COR-L47 (cell line): ENCODE measurements around the gene IGF2.

Source experiments
- DNase-seq: peaks from one replicate; lab custom pipeline; 2025; lab: John Stamatoyannopoulos, UW

The IGF2 gene

DNA sequence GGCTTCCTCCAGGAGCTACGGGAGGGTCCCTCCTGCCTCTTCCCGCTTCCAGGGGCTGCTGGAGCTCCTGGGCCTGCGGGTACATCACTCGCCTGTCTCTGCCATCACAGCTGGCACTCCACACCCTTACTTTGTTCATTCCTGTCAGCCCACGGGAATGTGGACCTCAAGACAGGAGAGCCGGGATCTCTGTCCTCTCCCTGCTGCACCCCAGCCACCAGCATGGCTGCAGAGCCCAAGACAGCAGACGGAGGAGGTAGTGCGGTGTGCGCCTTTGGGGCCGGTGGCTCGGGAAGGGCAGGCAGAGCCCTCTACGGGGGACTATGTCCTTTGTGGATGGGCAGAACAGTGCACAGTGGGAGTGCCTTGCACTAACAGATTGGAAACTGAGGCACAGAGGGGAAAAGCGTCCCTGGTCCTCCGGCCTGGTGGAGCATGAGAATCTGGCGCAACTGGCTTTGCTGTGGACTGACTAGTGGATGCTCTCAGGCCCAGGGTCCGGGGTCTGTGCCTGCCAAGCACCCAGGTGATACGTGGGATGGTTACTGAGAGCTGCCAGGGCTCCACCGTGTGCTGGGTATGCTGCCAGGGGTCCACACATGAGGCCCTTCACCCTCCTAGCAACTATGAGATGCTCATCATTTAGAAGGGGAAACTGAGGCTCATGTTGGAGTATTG, 47.3 kb downstream of the IGF2 start:
- no peak for DNase-seq

DNA sequence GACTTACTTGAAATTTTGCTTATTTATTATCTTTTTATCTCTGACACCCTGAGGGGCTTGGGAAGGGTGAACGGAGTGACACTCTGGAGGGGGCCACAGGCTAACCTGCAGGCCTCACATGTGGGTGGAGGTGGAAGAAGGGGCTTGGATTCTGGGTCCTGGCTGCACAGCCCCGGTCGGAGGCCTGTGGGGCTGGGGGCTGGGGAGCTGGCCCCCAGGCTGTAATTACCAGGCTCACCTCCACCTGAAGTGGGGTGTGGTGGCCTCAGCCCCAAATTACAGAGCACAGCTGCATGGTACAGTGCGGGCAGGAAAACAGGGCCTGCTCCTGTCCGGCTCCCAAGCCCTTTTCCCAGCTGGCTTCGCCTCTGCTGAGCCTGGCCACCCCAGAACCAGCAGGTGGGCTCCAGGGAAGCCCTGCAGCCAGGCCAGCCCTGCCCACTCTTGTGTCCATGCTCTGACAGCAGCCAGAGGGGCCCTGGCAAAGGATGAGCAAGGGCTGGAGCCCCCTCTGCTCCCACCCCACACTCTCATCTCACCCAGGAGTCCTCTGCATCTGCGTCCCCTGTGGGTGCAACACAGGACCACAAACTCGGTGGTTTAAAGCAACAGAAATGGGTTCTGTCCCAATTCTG, 48.0 kb downstream of the IGF2 start:
- DNase-seq: no peak

DNA sequence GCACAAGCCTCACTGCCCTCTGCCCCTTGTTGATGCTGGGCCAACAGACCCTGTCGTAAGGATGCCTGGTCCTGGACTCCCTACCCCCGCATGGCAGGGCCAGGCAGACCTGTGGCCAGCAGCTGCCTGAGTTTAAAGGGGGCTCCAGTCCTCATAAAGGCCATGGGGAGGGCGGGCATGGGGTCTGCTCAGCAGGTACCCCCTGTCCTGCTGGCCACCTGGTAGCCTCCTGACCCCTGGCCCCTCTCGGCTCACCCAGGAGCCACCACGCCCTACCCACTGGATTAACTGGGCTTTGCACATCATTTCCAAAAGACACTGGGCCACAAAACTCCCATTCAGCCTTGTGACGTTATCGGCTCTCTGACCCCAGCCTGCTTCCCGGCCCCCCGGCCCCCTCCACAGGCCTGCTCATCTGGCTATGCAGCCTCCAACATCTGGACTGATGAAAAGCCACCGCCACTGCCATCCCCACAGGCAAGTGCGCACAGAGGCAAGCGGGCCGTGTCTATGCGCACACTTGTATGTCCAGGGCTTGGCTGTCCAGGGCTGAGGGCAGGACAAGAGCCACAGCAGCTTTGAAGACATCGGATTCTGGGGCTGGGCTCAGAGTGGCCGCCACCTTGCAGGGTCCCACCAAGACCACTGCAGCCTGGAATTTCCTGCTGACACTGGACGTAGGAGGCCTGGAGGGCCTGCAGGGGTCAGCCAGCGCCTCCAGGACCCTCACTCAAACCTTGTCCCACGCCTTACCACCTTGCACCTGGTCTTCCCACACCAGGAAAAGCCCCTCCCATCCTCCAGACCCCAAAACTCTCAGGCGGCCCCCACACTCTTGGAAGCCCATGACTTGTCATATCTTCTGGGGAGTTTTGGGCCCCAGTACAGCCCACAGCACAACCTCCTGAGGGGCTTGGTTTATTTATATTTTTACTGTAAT, 48.7 kb downstream of the IGF2 start:
- DNase-seq: no peak

DNA sequence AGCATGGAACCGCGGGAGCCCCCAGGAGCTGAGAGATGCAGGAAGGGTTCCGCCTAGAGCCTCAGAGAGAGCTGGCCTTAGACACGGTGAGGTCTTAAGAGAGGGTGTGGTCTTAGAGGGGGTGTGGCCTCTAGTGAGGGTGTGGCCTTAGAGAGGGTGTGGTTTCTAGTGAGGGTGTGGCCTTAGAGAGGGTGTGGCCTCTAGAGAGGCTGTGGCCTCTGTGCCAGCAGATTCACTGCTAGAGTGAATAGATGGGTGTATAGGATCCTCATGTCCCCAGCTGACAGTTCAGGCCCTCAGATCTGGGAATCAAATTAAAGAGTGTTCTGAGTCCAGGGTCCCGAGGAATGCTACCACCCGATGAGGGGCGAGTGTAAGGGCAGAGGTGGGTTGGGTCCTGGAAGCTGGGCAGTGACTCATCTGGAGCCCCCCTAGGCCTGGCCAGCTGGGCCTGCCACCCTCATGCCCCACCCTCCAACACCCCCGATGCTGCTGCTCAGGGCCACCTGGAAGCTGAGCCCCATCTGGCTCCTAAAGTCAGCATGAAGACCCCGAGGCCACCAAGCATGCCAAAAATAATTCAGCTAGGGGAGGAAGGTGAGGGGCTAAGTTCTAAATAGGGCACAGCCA, 49.5 kb downstream of the IGF2 start:
- DNase-seq: peak; percentile 4

DNA sequence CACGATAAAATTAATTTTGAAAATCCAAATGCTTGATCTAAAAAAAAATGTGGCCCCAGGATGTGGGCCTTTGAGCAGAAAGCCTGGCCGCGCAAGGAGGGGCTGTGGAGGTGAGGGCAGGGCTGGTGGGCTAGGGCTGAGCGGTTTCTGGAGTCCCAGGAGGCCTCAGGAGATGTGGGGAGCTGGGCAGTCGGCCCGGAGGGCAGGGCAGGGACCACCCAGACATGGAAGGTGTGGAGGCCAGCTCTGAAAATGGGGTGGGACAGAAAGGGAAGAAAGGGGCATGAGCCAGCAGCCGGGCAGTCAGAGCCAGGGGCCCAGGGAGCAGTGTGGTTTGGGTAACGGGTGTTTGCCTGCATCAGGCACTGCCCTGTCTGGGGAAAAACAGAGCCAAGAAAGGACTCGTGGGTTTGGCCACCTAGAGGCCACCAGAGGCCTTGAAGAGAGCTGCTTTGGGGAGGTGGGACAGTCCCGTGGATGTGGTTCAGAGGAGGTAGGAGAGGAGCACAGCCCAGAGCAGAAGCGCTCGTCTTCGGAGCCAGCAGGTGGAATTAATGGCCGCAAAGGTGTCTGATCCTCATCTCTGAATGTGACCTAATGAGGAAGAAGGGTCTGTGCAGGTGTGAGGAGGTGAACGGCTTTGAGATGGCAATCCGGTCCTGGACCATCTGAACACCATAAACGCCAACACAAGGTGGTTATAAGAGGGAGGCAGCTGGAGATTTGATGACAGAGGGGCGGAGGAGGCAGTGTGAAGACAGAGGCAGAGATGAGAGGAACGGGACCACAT, 50.2 kb downstream of the IGF2 start:
- no peak for DNase-seq

DNA sequence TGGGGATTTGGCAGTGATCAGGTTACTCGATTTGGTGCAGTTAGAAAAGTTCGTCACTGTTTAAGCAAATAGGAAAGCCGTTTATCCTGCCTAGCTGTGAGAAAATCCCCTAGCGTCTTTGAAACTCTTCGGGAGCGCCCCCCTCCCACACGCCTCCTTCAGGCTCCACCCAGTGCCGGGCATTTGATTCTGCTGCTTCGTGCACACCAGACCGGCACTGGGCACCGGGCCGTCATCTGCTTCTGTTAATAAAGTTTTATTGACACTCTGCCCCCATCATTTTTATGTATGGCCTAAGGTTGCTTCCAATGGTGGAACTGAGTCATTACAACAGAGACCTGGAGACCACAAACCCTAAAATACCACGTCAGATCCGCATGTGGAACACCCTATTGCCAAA, 50.9 kb downstream of the IGF2 start:
- no peak for DNase-seq

DNA sequence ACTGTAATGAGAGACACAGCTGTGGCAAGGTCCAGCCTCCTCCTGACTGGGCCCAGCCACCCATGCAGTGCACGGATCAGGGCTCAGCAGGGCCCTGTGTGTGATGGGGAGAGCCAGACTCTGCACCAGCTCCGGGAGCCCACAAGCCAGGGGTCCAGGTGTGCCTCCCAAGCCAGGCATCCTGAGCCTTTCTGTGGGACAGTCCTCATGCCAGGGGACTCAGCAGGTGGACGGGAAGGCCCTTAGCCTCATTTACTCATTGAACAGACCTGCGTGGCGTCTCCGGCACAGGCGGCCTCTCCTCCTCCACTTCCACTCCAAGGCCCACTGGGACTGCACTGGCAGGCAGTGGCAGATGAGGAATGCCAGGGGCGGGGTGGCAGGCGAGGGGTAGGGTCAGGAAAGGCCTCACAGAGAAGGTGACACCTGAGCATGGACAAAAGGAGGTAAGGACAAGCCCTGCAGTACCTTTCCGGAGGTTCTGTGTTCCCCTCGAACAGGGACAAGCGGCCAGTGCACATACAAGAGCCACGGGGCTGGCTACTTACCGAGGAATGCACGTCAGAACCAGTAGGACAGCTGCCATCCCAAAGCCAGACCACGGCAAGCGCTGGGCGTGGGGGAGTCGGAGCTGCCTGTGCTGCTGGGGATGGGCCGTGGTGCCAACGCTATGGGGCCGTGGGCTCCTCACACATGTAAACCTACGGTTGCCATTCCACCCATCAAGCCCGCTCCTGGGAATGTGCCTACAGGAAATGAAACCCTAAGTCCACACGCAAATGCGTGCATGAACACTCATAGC, 52.7 kb downstream of the IGF2 start:
- no peak for DNase-seq

DNA sequence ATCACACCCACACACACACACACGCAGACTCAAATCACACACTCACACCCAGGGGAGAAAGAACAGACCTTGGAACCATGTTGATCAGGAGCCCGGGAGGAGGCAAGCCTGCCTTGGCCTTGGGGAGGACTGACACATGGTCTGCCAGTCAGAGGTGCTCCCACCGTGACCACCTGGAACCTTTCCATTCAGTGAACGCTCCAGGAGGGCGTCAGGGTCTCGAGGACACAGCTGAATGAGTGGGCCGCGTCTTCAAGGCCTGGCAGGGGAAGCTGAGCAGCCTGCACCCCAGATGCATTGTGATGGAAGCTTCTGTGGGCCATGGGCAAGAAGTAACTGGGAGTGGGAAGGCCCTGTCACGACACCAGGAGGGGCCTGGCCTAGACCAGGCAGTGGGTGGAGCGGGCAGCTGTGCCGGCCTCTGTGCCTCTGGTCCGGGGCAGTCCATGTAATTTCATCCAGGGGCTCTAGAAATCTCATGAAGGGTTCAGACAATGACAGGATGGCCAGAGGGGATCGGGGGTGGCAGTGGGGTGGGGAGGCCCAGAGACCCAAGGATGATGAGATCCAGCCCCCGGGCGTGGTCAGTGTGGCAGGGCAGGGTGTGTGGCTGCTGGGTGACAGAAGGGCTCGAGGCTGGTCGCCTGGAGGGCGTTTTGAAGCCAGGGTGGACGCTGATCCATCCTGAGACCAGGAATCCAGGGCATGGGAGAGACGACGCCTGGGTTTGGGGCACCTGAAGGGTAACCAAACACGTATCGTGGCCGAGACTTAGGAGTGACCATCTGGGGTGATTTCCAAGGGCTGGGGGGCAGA, 53.7 kb downstream of the IGF2 start:
- no peak for DNase-seq

DNA sequence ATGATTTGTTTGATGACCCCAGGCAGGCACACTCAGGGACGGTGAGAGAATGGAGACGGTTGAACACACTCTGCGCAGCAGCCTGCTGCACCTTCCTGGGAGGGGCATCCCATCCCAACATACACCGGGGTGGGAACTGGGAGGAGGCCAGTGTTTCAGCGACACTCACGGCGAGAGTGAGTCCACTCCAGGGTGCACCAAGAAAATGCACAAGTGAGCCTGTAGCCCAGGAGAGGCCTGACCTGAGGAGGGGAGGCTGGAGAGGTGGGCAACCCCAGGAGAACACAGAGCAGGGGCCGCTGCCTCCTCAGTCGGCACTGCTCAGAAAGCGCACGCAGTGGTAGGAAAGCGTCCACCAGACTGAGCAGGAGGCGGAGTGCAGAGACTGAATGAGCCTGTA, 54.5 kb downstream of the IGF2 start:
- DNase-seq: no peak
